GM06990 (cell line): Measurements from ENCODE around the gene PRDM5.

Experiments used
- DNase-seq: peaks from one replicate; pipeline ENCODE4 v3.0.0-alpha.2; 2011; ENCODE audit not compliant: insufficient read length; ENCODE audit errors: extremely low read depth
- H3K27me3 ChIP-seq: replicated peaks from 2 replicates; pipeline ENCODE4 v1.6.0; 2011; ENCODE audit warnings: low read length; ENCODE audit not compliant: control insufficient read depth, insufficient read depth
- H3K36me3 ChIP-seq: 2 replicates; pipeline ENCODE4 v1.5.1; 2011; ENCODE audit warnings: low read length; ENCODE audit not compliant: control insufficient read depth, insufficient read depth
- H3K4me3 ChIP-seq: replicated peaks from 2 replicates; pipeline ENCODE4 v1.5.1; 2011; ENCODE audit warnings: low read depth, mild to moderate bottlenecking, control low read depth, low read length
- CTCF ChIP-seq: IDR thresholded peaks from 2 replicates; pipeline ENCODE4 v1.5.1; 2011; ENCODE audit warnings: low read length, control low read depth, mild to moderate bottlenecking, inconsistent platforms; ENCODE audit not compliant: insufficient read depth, poor library complexity, severe bottlenecking

PRDM5 gene

DNA sequence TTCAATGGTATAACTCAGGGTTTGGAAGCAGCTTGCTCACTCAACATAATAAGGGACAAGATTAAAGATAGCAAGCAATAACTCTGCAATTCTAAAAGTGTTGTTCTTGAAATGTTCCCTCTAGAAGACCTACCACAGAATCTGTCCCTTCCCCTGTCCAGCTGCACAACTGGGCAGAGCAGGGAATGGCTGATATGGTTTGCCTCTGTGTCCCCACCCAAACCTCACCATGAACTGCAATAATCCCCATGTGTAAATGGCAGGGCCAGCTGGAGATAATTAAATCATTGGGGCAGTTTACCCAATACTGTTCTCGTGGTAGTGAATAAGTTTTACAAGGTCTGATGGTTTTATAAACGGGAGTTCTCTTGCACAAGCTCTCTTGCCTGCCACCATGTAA, 19.1 kb downstream of the PRDM5 start:
- TF ChIP-seq CTCF: no peak
- no peaks in the 10 kb centered on the region for H3K36me3 ChIP-seq
- H3K4me3 ChIP-seq: no peak overlapping the region
- no peak for DNase-seq
- no peaks in the 10 kb centered on the region for H3K27me3 ChIP-seq

DNA sequence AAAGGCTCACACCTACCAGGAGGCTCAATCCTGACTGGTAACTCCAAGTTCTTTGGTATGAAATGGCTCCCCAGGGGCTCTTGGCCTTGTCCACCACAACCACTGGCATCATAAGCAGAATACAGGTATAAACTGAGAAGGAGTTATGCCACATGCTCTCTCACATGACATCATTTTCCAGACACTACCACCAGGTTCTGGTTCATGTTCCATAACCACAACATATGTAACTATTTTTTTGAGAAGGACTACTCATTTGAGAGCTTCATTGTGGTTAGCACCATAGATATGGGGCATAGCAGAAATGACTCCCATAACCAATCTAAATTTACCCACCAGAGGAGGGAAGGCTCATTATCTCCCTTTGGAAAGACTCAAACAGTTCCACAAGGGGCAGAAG, 19.6 kb downstream of the PRDM5 start:
- H3K36me3 ChIP-seq: no peaks in the 10 kb centered on the region
- TF ChIP-seq CTCF: no peak
- no peak for DNase-seq
- H3K27me3 ChIP-seq: no peaks in the 10 kb centered on the region
- no peak overlapping the region for H3K4me3 ChIP-seq

DNA sequence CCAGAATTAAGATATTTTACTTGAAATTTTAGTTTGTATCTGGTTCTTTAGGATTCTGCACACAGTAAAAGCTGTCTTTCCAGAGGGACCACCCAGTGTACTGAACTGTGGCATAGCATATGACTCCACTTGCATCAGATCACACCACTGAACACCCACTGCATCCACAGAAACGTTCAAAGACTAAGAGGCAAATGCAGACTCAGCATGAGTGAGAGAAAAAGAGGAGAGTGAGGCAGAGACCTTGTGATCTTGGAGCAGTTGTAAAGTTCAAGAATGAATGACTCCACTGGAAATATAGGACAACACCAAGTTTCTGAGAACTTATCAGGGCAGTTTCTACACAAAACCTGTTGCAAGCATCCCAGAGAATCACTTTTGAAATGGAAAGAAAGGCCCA, 20.8 kb downstream of the PRDM5 start:
- H3K36me3 ChIP-seq: no peaks in the 10 kb centered on the region
- TF ChIP-seq CTCF: no peak
- no peaks in the 10 kb centered on the region for H3K27me3 ChIP-seq
- H3K4me3 ChIP-seq: no peak overlapping the region
- DNase-seq: no peak

DNA sequence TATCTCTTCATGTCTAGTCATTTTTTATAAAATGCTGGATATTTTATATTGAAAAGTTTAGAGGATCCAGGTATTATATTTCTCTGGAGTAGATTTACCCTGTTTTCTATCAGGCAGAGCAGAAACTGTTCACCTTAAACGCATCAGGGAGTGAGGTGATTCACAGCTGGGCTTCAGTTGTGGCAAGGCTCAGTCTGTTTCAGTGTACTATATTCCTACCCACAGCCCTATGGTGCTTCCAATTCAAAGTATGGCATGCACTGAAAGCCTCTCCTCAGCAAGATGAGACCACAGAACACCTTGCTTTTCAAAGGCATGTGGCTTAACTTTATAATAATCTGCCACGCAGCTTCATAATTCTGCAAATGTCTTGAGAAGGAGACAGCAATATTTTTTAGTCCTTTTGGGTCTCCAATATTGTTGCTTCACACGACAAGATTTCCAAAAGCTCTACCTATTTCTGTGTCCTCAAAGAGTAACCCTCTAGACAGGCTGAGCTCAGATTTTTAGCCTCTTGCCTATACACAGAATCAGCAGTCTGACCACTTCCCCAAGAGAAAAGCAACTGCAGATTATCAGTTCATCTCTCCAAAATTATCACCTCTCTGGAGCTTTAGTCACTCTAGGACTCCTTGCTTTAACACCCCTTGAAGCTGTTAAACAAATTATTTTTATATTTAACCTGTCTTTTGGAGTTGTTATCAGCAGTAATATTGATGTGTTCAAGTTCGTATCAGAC, 24.4 kb downstream of the PRDM5 start:
- Histone ChIP-seq H3K27me3 (no peaks in the 10 kb centered on the region), H3K36me3 (no peaks in the 10 kb centered on the region), H3K4me3 (no peak overlapping the region)
- no peak for TF ChIP-seq CTCF
- DNase-seq: no peak

GRCh38 chr4:120895554-120895953, 27.0 kb downstream of the PRDM5 start:
- DNase-seq: no peak
- H3K36me3 ChIP-seq: no peaks in the 10 kb centered on the region
- no peak for TF ChIP-seq CTCF

DNA sequence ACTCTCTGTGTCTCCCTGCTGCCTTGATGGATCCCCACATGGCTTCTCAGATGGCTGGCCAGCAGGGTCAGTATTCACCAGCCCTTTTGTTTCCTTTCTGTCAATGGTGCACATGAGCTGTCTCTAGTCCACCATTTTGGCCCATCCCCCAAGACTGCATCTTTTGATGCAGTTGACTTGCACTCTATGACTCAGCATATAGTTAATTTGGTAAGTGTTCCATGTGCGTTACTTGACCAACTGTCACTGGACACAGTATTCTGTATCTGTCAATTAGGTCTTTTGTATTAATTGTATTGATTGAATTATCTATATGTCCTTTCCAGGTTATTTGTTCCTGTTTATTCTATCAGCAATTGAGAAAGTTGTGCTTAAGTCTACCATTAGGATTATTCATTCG, 29.2 kb downstream of the PRDM5 start:
- no peaks in the 10 kb centered on the region for H3K36me3 ChIP-seq
- TF ChIP-seq CTCF: no peak
- no peak overlapping the region for H3K4me3 ChIP-seq
- H3K27me3 ChIP-seq: no peaks in the 10 kb centered on the region
- DNase-seq: no peak

More at GRCh38 chr4:120895554-120895953, 27.0 kb downstream of the PRDM5 start:
- Histone ChIP-seq H3K4me3 (no peak overlapping the region), H3K27me3 (no peaks in the 10 kb centered on the region)
